Fibroblast of lung (primary cell): ENCODE data around the gene GK.

Experiments used
- EZH2 ChIP-seq: IDR thresholded peaks from 2 replicates; pipeline ENCODE4 v1.5.1; 2012; ENCODE audit warnings: low read length, control low read depth, mild to moderate bottlenecking; ENCODE audit errors: missing control alignments
- TF ChIP-seq, protein P1 (sequence below), 2 donors: IDR thresholded peaks in 1 of 2; conservative IDR thresholded peaks in 1 of 2; 1 replicate in 1 of 2; 2 replicates in 1 of 2; pipeline ENCODE4 v1.5.1; 2011 to 2012; ENCODE audit warnings: low read length in 2 of 2, control low read depth in 1 of 2, inconsistent platforms in 1 of 2, low read depth in 1 of 2, mild to moderate bottlenecking in 1 of 2

DNA sequence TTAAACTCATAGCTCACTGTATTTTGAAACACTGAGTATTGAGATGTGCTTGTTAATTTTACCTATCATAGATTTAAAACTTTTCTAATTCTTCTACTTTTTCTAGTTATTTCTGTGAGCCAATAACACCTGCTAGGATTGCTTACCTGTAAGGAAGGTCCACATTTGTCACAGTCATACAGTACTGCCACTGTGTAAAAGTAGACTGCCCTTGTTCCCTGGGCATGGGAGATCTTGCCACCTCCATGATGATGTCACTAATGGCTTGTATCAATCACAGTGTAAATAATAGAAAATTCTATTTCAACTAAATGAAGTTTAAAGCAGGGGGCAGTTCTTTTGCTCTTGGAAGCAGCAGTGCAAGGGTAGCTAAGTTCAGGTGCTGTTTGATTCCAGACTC is 35.9 kb downstream of the GK start:
- TF ChIP-seq EZH2: no peak
- TF ChIP-seq, protein P1, sequence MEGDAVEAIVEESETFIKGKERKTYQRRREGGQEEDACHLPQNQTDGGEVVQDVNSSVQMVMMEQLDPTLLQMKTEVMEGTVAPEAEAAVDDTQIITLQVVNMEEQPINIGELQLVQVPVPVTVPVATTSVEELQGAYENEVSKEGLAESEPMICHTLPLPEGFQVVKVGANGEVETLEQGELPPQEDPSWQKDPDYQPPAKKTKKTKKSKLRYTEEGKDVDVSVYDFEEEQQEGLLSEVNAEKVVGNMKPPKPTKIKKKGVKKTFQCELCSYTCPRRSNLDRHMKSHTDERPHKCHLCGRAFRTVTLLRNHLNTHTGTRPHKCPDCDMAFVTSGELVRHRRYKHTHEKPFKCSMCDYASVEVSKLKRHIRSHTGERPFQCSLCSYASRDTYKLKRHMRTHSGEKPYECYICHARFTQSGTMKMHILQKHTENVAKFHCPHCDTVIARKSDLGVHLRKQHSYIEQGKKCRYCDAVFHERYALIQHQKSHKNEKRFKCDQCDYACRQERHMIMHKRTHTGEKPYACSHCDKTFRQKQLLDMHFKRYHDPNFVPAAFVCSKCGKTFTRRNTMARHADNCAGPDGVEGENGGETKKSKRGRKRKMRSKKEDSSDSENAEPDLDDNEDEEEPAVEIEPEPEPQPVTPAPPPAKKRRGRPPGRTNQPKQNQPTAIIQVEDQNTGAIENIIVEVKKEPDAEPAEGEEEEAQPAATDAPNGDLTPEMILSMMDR (conservative IDR thresholded peaks at IDR 0.05 in 1 of 2, IDR thresholded peaks at IDR 0.05 in 1 of 2; ENCODE audit: low read depth in 1 of 2, low read length in 2 of 2): no peak
